ENCODE data around the gene IRF6. TPM values are rescaled to one million over a fixed set of nuclear protein-coding genes. Genes with fewer than 3 reads are reported as not detected.
A peak's percentile ranks its signal among the peaks of the same experiment; 100 is the strongest.

Gene IRF6
- total and polyA plus RNA-seq, 3 donors from 2014 or later: 8.2 to 19.2 (median 8.7) TPM

DNA sequence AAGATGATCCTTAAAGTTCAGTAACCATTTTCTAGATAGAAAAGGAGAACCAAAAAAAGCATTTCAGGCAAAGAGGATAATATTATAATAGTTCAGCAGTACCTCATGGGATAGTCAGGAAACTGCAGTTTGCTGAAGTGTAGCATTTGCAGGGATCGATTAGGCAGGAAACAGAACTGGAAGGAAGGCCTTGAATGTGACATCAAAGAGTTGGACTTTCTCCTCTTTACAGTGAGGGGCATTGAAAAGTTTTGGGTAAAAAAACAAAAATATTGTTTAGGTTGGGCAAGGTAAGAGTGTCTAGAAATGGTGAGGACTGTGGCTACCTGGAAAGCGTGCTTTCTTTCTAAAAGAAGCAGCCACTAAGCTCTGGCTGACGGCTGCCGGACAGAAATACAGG lies 8.0 kb upstream of the IRF6 start:
- no peaks in the 10 kb centered on the region for H3K9me3 ChIP-seq
- H3K4me3 ChIP-seq: no peak overlapping the region
- WGBS, 2 donors: 82 to 92% methylated on average over 4 of the region's 4 CpGs
- DNase-seq: no peak
- no peaks in the 10 kb centered on the region for H3K36me3 ChIP-seq (ENCODE audit: low read depth, missing control alignments)
- no peaks in the 10 kb centered on the region for H3K4me1 ChIP-seq
- no peak overlapping the region for H3K27ac ChIP-seq
- TF ChIP-seq POLR2A (IDR thresholded peaks at IDR 0.05) (no peak), CTCF (IDR thresholded peaks at IDR 0.05) (no peak)
- no peaks in the 10 kb centered on the region for H3K27me3 ChIP-seq
- intact Hi-C loops (cut with DNase I; ENCODE audit: low total_unique reads): no loop called here

DNA sequence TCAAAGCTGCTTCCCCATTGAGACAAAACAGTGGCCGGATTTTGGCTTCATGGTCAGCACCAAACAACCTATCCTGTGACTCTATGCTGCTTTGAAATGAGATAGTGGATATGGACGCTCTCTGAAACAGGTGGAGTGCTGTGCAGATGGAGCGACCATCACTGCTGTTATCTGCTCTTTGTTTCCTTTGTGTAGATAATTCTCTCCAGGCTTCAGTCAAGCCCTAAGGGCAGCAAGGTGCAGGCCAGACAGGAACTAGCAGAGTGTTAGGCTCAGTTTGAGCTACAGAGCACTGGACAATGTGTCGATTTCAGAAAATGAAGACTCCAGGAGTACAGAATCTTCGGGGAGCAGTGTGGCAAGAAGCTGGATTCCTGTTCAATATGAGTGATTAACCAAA lies 4.8 kb upstream of the IRF6 start:
- H3K27me3 ChIP-seq: no peaks in the 10 kb centered on the region
- H3K4me1 ChIP-seq: no peaks in the 10 kb centered on the region
- H3K9me3 ChIP-seq: no peaks in the 10 kb centered on the region
- WGBS, 2 donors: 76 to 79% methylated on average over 5 of the region's 5 CpGs
- H3K27ac ChIP-seq: no peak overlapping the region
- no peak overlapping the region for H3K4me3 ChIP-seq
- intact Hi-C loops (cut with DNase I; ENCODE audit: low total_unique reads): no loop called here
- H3K36me3 ChIP-seq (ENCODE audit: low read depth, missing control alignments): no peaks in the 10 kb centered on the region
- TF ChIP-seq POLR2A (IDR thresholded peaks at IDR 0.05) (no peak), CTCF (IDR thresholded peaks at IDR 0.05) (no peak)
- DNase-seq: no peak

DNA sequence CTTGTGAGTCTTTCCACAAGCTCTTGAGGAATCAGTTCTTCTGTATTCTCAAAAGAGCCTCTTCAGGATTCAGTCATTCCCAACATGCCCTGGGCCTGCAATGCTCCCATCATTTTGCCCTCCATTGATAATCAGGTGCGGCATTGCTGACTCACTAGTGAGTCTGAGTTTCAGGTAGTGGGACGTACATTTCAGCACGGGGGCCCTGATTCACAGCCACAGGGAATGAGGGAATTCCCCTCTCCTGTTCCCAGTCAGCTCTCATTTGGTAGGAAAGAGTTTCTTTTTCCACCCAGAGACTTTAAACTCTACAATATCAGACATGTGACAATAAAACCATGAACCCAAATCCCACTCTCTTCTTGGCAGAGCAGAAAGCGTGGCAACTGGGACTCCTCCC lies 3.7 kb upstream of the IRF6 start:
- no peak for TF ChIP-seq CTCF (IDR thresholded peaks at IDR 0.05)
- no peak for TF ChIP-seq POLR2A (IDR thresholded peaks at IDR 0.05)
- 86 to 100% methylated on average over 4 of the region's 4 CpGs for WGBS, 2 donors
- H3K27ac ChIP-seq: no peak overlapping the region
- no peaks in the 10 kb centered on the region for H3K27me3 ChIP-seq
- H3K4me1 ChIP-seq: no peaks in the 10 kb centered on the region
- no peak overlapping the region for H3K4me3 ChIP-seq
- no peaks in the 10 kb centered on the region for H3K36me3 ChIP-seq (ENCODE audit: low read depth, missing control alignments)
- no peak for DNase-seq
- intact Hi-C loops (cut with DNase I; ENCODE audit: low total_unique reads): no loop called here
- no peaks in the 10 kb centered on the region for H3K9me3 ChIP-seq

DNA sequence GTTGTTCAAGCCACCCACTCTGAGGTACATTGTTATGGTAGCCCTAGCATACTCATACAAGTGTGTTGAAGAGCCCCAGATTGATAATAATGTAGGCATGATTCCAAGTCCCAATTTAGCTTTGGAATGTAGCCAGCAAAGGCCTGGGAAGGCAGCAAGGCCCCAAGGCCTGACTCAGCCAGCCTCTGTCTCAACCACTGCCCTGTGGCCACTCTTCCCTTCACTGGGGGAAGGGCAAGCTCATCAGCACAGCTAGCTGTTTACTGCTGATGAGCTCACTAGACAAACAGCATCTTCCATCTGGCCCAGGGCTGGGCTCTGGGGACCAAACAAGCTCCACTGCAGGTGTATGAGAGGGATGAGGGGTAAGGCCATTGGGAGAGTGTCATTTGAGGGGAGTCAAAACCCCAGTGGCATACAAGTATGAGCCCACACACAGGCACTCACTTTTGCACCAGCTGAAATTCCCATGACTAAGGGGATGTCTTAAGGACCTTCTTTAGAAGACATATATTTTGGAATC lies 2.2 kb upstream of the IRF6 start:
- Histone ChIP-seq H3K9me3 (no peaks in the 10 kb centered on the region), H3K4me1 (no peaks in the 10 kb centered on the region), H3K4me3 (no peak overlapping the region), H3K27ac (no peak overlapping the region), H3K36me3 (ENCODE audit: low read depth, missing control alignments) (no peaks in the 10 kb centered on the region), H3K27me3 (no peaks in the 10 kb centered on the region)
- intact Hi-C loops (cut with DNase I; ENCODE audit: low total_unique reads): no loop called here
- DNase-seq: peak; percentile 49
- TF ChIP-seq CTCF (IDR thresholded peaks at IDR 0.05): no peak
- TF ChIP-seq POLR2A (IDR thresholded peaks at IDR 0.05): no peak

GRCh38 chr1:209807509-209807908 lies 1.6 kb upstream of the IRF6 start:
- DNase-seq: no peak
- peaks cover 3% of the 10 kb centered on the region for H3K4me1 ChIP-seq
- no peaks in the 10 kb centered on the region for H3K9me3 ChIP-seq
- intact Hi-C loops (cut with DNase I; ENCODE audit: low total_unique reads): no loop called here
- no peaks in the 10 kb centered on the region for H3K36me3 ChIP-seq (ENCODE audit: low read depth, missing control alignments)
- 82 to 83% methylated on average over 4 of the region's 4 CpGs for WGBS, 2 donors
- no peak overlapping the region for H3K27ac ChIP-seq
- TF ChIP-seq CTCF (IDR thresholded peaks at IDR 0.05): no peak
- H3K27me3 ChIP-seq: no peaks in the 10 kb centered on the region
- H3K4me3 ChIP-seq: no peak overlapping the region
